Neural cell (in vitro differentiated cells): ENCODE results near the gene INPP5D. TPM values are rescaled to one million over a fixed set of nuclear protein-coding genes. Genes with fewer than 3 reads are reported as not detected.
"Not testable (repeated sequence)": the region's sequence is repeated elsewhere in the genome, so short reads cannot be mapped to it uniquely, and the experiment has no call there.

Source experiments
- H2AFZ ChIP-seq: fragments of 200-600, 300-800 bp; sonication (generic), shearing (Covaris generic); 2 replicates; pipeline ENCODE4 v1.6.0; 2014; ENCODE audit warnings: low read depth, mild to moderate bottlenecking, antibody characterized with exemption, low read length, moderate library complexity
- H3F3A ChIP-seq: fragments of 200-600 bp; shearing (Covaris generic); 2 replicates; pipeline ENCODE4 v1.6.1; 2016; ENCODE audit warnings: mild to moderate bottlenecking, moderate library complexity, mixed read lengths, antibody characterized with exemption, low read length; ENCODE audit not compliant: insufficient read depth, poor library complexity, severe bottlenecking
- H3K27ac ChIP-seq: fragments of 200-600, 300-800 bp; sonication (generic), shearing (Covaris generic); 2 replicates; pipeline ENCODE4 v1.5.1; 2014; ENCODE audit warnings: mild to moderate bottlenecking, low read length, moderate library complexity
- H3K27me3 ChIP-seq: fragments of 300-800, 200-600 bp; sonication (generic), shearing (Covaris generic); 2 replicates; pipeline ENCODE4 v1.6.0; 2014; ENCODE audit warnings: mild to moderate bottlenecking, low read depth, low read length, moderate library complexity; ENCODE audit not compliant: insufficient read depth
- H3K36me3 ChIP-seq: fragments of 300-800, 200-600 bp; sonication (generic), shearing (Covaris generic); 2 replicates; pipeline ENCODE4 v1.5.1; 2014; ENCODE audit warnings: mild to moderate bottlenecking, antibody characterized with exemption, low read length, moderate library complexity; ENCODE audit not compliant: insufficient read depth
- H3K4me2 ChIP-seq: fragments of 300-800, 200-600 bp; sonication (generic), shearing (Covaris generic); 2 replicates; pipeline ENCODE4 v1.6.0; 2014; ENCODE audit warnings: mild to moderate bottlenecking, low read length
- H3K4me3 ChIP-seq: fragments of 300-800, 200-600 bp; sonication (generic), shearing (Covaris generic); 2 replicates; pipeline ENCODE4 v1.5.1; 2014; ENCODE audit warnings: mild to moderate bottlenecking, low read length, moderate library complexity
- H3K79me2 ChIP-seq: fragments of 200-600 bp; shearing (Covaris generic); replicated peaks from 2 replicates; pipeline ENCODE4 v1.6.0; 2014; ENCODE audit warnings: mild to moderate bottlenecking, low read length, moderate library complexity; ENCODE audit not compliant: insufficient read depth
- H3K9ac ChIP-seq: fragments of 300-800, 200-600 bp; sonication (generic), shearing (Covaris generic); 2 replicates; pipeline ENCODE4 v1.6.1; 2016; ENCODE audit warnings: mild to moderate bottlenecking, low read length, mixed read lengths
- H3K9me2 ChIP-seq: fragments of 200-600 bp; shearing (Covaris generic); 2 replicates; pipeline ENCODE4 v1.6.1; 2016; ENCODE audit warnings: mild to moderate bottlenecking, low read length, mixed read lengths; ENCODE audit not compliant: insufficient read depth
- H3K9me3 ChIP-seq: fragments of 200-600, 300-800 bp; sonication (generic), shearing (Covaris generic); 2 replicates; pipeline ENCODE4 v1.6.1; 2016; ENCODE audit warnings: mild to moderate bottlenecking, mixed run types, low read length, moderate library complexity, mixed read lengths
- H4K20me1 ChIP-seq: fragments of 200-600 bp; shearing (Covaris generic); 2 replicates; pipeline ENCODE4 v1.6.1; 2016; ENCODE audit warnings: mild to moderate bottlenecking, mixed run types; ENCODE audit not compliant: insufficient read depth
- CTCF ChIP-seq: fragments of 450-650 bp; IDR thresholded peaks from 2 replicates; pipeline ENCODE4 v1.5.1; 2014; ENCODE audit warnings: antibody characterized with exemption, mild to moderate bottlenecking, moderate library complexity; ENCODE audit not compliant: poor library complexity, severe bottlenecking
- EP300 ChIP-seq: fragments of 450-650 bp; conservative IDR thresholded peaks from 2 replicates; pipeline ENCODE4 v1.6.1; 2014; ENCODE audit warnings: antibody characterized with exemption, mild to moderate bottlenecking, moderate library complexity; ENCODE audit not compliant: poor library complexity, severe bottlenecking
- EZH2 ChIP-seq: fragments of 200-600, 300-800 bp; shearing (Covaris generic), sonication (generic); IDR thresholded peaks from 2 replicates; pipeline ENCODE4 v1.6.1; 2014; ENCODE audit warnings: antibody characterized with exemption, low read length, borderline replicate concordance, mild to moderate bottlenecking; ENCODE audit not compliant: insufficient read depth, poor library complexity, severe bottlenecking
- MXI1 ChIP-seq: fragments of 450-650 bp; conservative IDR thresholded peaks from 2 replicates; pipeline ENCODE4 v1.6.1; 2014; ENCODE audit warnings: antibody characterized with exemption, mild to moderate bottlenecking; ENCODE audit not compliant: poor library complexity, severe bottlenecking
- POLR2AphosphoS5 ChIP-seq: IDR thresholded peaks from 2 replicates; pipeline ENCODE4 v1.6.1; 2012
- RAD21 ChIP-seq: fragments of 450-650 bp; conservative IDR thresholded peaks from 2 replicates; pipeline ENCODE4 v1.6.1; 2014; ENCODE audit warnings: antibody characterized with exemption, mild to moderate bottlenecking, moderate library complexity
- SMC3 ChIP-seq: fragments of 450-650 bp; conservative IDR thresholded peaks from 2 replicates; pipeline ENCODE4 v1.6.1; 2014; ENCODE audit warnings: antibody characterized with exemption, mild to moderate bottlenecking, moderate library complexity; ENCODE audit not compliant: poor library complexity
- TAF1 ChIP-seq: IDR thresholded peaks from 2 replicates; pipeline ENCODE4 v1.6.1; 2012; ENCODE audit warnings: low read depth
- polyA plus RNA-seq: library from polyadenylated mRNA; depleted of rRNA; stranded (reverse); fragments of >200 nt; gene quantifications from 2 replicates; pipeline ENCODE4 v1.2.3, GENCODE V29; 2014
- TF ChIP-seq, protein P1 (sequence below): IDR thresholded peaks from 2 replicates; pipeline ENCODE4 v1.6.1; 2012; ENCODE audit warnings: borderline replicate concordance

The INPP5D gene
- polyA plus RNA-seq, 1 donor from 2014 or later: not detected

- H3K79me2 ChIP-seq: no peaks in the 10 kb centered on the region
- no peak overlapping the region for H3K4me3 ChIP-seq
- no peak overlapping the region for H3K27ac ChIP-seq
- TF ChIP-seq, protein P1, sequence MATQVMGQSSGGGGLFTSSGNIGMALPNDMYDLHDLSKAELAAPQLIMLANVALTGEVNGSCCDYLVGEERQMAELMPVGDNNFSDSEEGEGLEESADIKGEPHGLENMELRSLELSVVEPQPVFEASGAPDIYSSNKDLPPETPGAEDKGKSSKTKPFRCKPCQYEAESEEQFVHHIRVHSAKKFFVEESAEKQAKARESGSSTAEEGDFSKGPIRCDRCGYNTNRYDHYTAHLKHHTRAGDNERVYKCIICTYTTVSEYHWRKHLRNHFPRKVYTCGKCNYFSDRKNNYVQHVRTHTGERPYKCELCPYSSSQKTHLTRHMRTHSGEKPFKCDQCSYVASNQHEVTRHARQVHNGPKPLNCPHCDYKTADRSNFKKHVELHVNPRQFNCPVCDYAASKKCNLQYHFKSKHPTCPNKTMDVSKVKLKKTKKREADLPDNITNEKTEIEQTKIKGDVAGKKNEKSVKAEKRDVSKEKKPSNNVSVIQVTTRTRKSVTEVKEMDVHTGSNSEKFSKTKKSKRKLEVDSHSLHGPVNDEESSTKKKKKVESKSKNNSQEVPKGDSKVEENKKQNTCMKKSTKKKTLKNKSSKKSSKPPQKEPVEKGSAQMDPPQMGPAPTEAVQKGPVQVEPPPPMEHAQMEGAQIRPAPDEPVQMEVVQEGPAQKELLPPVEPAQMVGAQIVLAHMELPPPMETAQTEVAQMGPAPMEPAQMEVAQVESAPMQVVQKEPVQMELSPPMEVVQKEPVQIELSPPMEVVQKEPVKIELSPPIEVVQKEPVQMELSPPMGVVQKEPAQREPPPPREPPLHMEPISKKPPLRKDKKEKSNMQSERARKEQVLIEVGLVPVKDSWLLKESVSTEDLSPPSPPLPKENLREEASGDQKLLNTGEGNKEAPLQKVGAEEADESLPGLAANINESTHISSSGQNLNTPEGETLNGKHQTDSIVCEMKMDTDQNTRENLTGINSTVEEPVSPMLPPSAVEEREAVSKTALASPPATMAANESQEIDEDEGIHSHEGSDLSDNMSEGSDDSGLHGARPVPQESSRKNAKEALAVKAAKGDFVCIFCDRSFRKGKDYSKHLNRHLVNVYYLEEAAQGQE: no peak
- TF ChIP-seq POLR2AphosphoS5: no peak
- H3F3A ChIP-seq: no peaks in the 10 kb centered on the region
- H3K9me3 ChIP-seq: no peaks in the 10 kb centered on the region
- no peaks in the 10 kb centered on the region for H3K36me3 ChIP-seq
- H3K9me2 ChIP-seq: no peaks in the 10 kb centered on the region
- H3K9ac ChIP-seq: no peak overlapping the region
- H3K27me3 ChIP-seq: no peaks in the 10 kb centered on the region
- H4K20me1 ChIP-seq: no peaks in the 10 kb centered on the region
- no peak overlapping the region for H2AFZ ChIP-seq
- H3K4me2 ChIP-seq: no peak overlapping the region
Measured at GRCh38 chr2:233017947-233018346, 42.2 kb upstream of the INPP5D start.

DNA sequence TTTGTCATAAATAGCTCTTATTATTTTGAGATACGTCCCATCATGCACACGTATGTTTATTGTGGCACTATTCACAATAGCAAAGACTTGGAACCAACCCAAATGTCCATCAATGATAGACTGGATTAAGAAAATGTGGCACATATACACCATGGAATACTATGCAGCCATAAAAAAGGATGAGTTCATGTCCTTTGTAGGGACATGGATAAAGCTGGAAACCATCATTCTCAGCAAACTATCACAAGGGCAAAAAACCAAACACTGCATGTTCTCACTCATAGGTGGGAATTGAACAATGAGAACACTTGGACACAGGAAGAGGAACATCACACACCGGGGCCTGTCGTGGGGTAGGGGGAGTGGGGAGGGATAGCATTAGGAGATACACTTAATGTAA is 40.5 kb upstream of the INPP5D start:
- not testable (repeated sequence) for H4K20me1 ChIP-seq, H3K9me3 ChIP-seq, H3K79me2 ChIP-seq, H3K27me3 ChIP-seq, H3K4me3 ChIP-seq, H3K36me3 ChIP-seq, H3K27ac ChIP-seq, H3K9me2 ChIP-seq, H2AFZ ChIP-seq, H3K4me2 ChIP-seq, H3F3A ChIP-seq, H3K9ac ChIP-seq

DNA sequence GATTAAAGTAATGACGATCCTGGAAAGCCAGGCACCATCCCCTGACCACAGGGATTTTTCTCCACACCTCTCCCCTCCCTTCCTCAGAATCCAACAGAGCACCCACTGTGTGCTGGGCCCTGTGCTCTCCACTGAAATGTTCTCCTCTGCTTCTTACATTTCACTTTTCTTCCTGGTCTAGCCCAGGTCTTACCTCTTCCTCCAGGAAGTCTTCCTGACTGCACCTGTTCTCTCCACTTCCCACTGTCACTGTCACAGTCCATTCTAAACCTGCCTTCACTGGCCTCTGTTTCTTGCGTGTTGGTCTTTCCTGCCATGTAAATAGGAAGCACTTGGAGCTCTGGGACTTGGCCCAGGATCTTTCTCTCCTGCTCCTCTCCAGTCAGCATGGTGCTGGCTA is 39.7 kb upstream of the INPP5D start:
- Histone ChIP-seq H3F3A (no peaks in the 10 kb centered on the region), H3K27me3 (no peaks in the 10 kb centered on the region), H2AFZ (no peak overlapping the region), H4K20me1 (no peaks in the 10 kb centered on the region), H3K4me3 (no peak overlapping the region), H3K79me2 (no peaks in the 10 kb centered on the region), H3K4me2 (no peak overlapping the region), H3K36me3 (no peaks in the 10 kb centered on the region), H3K9ac (no peak overlapping the region), H3K9me2 (no peaks in the 10 kb centered on the region), H3K9me3 (no peaks in the 10 kb centered on the region), H3K27ac (no peak overlapping the region)
- TF ChIP-seq EP300 (no peak), POLR2AphosphoS5 (no peak), SMC3 (no peak), EZH2 (no peak), RAD21 (no peak)

GRCh38 chr2:233021771-233022170 is 38.4 kb upstream of the INPP5D start:
- Histone ChIP-seq H3K4me2 (no peak overlapping the region), H3K27ac (no peak overlapping the region), H4K20me1 (no peaks in the 10 kb centered on the region), H3K9me2 (no peaks in the 10 kb centered on the region), H3K4me3 (no peak overlapping the region), H3K9ac (no peak overlapping the region), H3K9me3 (no peaks in the 10 kb centered on the region), H3K79me2 (no peaks in the 10 kb centered on the region), H3K27me3 (no peaks in the 10 kb centered on the region), H3F3A (no peaks in the 10 kb centered on the region), H2AFZ (no peak overlapping the region), H3K36me3 (no peaks in the 10 kb centered on the region)
- TF ChIP-seq MXI1: no peak
- TF ChIP-seq, protein P1: no peak
- no peak for TF ChIP-seq EZH2
- TF ChIP-seq CTCF: no peak
- TF ChIP-seq EP300: no peak
- TF ChIP-seq POLR2AphosphoS5: no peak
- no peak for TF ChIP-seq RAD21
- TF ChIP-seq TAF1: no peak
- TF ChIP-seq SMC3: no peak
